HG02798 (cell line): ENCODE data around the gene SYNE2.
"Not testable (repeated sequence)": the region's sequence is repeated elsewhere in the genome, so short reads cannot be mapped to it uniquely, and the experiment has no call there.

Source experiments
- ATAC-seq: cut with Tn5 transposase; IDR thresholded peaks from one replicate; pipeline ENCODE4 v1.9.1; 2021; ENCODE audit warnings: mild to moderate bottlenecking; ENCODE audit not compliant: unreplicated experiment, poor library complexity

The SYNE2 gene

DNA sequence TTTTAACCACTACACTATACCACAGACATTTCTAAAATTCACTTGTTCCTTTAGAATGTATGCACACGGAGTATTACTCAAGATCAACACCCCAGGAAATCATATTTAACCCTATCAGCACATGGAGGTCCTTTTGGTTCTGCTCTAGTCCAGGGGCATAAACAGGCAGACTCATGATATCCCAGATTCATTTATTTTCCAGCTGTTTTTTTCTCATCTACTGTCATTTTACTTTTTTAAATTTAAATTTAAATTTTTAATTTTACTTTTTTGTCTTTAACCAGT, 17.9 kb downstream of the SYNE2 start:
- not testable (repeated sequence) for ATAC-seq

DNA sequence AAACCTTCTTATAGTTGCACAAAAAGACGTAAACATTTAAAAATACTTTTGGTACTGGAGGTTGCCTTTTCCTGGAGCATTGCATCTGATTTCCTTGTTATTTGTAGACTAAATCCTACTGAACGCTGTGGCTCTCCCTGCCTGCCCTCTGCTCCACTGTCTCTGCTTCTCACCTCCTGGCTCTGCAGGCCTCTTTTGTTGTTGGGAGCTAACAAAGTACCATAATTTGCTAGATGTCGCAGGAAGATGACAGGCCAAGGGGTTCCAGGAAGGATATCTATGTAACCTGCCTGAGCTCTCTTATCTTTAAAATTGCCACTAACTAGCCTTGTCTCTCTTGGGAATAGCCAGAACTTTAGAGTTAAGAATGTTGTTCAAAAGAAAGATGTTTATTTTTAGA, 21.4 kb downstream of the SYNE2 start:
- ATAC-seq, result no peak

GRCh38 chr14:63875311-63875710, 22.5 kb downstream of the SYNE2 start:
- ATAC-seq, result no peak

DNA sequence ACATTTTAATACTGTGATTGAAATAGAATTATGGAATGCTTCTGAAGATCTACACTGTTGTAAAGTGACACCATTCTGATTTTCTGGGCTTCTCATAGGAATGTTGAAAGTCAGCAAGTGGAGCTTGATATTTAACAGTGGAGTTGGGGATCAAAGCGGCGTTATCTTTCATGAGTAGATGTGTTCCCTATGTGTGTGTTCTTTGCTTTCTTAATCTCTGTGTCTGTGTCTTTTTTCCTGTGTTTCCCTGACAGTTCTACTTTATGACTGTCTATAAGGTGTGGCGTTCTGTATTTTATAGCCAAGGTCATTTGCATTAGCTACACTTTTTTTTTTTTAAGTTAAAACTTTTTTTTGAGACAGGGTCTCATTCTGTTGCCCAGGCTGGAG, 24.7 kb downstream of the SYNE2 start:
- no peak for ATAC-seq

- no peak for ATAC-seq
Observed at GRCh38 chr14:63878052-63878451, 25.2 kb downstream of the SYNE2 start.

- no peak for ATAC-seq
Observed at GRCh38 chr14:63878792-63879191, 26.0 kb downstream of the SYNE2 start.

DNA sequence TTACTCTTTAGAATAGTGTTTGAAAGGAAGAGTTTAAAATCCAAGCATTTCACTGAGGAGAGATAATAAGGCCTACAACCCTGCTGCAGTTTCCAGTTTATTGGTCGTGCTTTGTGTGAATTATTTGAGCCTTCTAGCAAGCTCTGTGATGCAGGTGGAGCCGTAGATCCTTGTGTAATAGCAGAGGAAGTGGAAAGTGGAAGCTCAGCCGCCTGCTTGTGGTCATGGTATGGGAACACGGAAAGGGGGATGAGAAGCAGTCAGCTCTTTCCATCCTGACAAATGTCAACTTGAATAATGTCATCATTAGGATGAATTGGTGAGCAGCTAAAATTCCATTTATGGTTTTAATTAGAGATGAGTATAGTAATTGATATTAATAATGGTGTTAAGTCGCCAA, 29.1 kb downstream of the SYNE2 start:
- ATAC-seq, result no peak

DNA sequence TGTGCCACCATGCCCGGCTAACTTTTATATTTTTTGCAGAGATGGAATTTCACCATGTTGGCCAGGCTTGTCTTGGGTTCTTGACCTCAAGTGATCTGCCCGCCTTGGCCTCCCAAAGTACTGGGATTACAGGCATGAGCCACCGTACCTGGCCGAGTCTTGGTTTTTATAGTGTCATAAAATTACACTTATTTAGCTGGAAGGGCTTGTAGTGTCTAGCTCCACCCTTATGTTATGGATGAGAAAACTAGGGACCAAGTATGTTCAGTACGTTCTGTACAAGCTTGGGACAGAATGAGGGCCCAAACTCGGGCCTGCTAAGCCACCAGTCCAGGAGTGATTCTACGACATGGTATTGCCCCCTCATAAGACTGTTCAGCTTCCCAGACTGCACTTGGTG, 35.1 kb downstream of the SYNE2 start:
- no peak for ATAC-seq

- ATAC-seq, result no peak
Observed at GRCh38 chr14:63890553-63890952, 37.7 kb downstream of the SYNE2 start.

GRCh38 chr14:63891148-63891975, 38.6 kb downstream of the SYNE2 start:
- no peak for ATAC-seq

GRCh38 chr14:63892265-63892664, 39.5 kb downstream of the SYNE2 start:
- ATAC-seq, result no peak

GRCh38 chr14:63893701-63894458, 41.1 kb downstream of the SYNE2 start:
- no peak for ATAC-seq

GRCh38 chr14:63895510-63895909, 42.7 kb downstream of the SYNE2 start:
- no peak for ATAC-seq

GRCh38 chr14:63896278-63896720, 43.5 kb downstream of the SYNE2 start:
- ATAC-seq, result no peak

- ATAC-seq, result no peak
Observed at GRCh38 chr14:63897721-63898163, 44.9 kb downstream of the SYNE2 start.

DNA sequence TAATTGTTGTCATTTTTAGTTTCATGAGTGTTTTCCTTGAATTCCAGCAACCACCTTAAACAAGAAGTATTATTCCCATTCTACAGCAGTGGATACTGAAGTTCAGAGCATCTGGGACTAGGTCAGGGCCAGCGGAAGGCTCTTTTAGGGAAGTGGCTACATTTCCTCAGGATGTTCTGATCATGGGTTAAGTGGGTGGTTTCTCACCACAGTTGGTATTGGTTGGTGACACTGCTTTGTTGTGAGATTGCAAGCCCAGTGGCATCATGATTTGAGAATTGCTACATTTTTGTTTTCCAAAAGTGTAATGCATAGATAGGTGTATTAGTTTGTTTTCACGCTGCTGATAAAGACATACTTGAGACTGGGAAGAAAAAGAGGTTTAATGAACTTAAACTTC, 47.1 kb downstream of the SYNE2 start:
- ATAC-seq, result no peak

- no peak for ATAC-seq
Observed at GRCh38 chr14:63901434-63902085, 48.8 kb downstream of the SYNE2 start.

DNA sequence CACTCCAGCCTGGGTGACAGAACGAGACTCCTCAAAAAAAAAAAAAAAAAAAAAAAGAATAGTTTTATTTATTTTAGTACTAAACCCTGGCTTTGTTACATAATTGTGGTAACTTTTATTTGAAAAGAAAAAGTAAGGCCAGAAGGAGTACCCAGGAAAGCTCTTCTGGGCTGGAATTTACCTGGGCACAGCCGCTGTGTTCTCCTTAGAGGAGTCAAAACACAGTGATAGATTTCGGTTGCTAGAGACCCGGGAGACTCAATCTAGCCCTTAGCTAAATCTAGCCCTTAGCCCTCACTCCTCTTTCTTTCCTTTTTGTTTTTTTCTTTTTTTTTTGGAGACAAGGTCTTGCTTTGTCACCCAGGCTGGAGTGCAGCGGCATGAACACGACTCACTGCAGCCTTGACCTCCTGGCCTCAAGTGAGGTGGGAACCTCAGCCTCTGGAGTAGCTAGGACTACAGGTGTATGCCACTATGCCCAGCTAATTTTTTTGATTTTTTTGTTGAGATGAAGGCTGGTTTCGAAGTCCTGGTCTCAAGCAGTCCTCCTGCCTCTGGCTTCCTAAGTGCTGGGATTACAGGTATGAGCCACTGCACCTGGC, 49.7 kb downstream of the SYNE2 start:
- no peak for ATAC-seq

GRCh38 chr14:63904724-63905123, 51.9 kb downstream of the SYNE2 start:
- no peak for ATAC-seq

- no peak for ATAC-seq
Observed at GRCh38 chr14:63905370-63905769, 52.6 kb downstream of the SYNE2 start.
